NCI-H524 (cell line): ENCODE measurements around the gene RANBP17.
A peak's percentile ranks its signal among the peaks of the same experiment; 100 is the strongest.
"Not testable (repeated sequence)": the region's sequence is repeated elsewhere in the genome, so short reads cannot be mapped to it uniquely, and the experiment has no call there.

Experiments
- DNase-seq, 2 experiments: peaks; one replicate each; lab custom pipeline; 2025; lab: John Stamatoyannopoulos, UW

Gene RANBP17

DNA sequence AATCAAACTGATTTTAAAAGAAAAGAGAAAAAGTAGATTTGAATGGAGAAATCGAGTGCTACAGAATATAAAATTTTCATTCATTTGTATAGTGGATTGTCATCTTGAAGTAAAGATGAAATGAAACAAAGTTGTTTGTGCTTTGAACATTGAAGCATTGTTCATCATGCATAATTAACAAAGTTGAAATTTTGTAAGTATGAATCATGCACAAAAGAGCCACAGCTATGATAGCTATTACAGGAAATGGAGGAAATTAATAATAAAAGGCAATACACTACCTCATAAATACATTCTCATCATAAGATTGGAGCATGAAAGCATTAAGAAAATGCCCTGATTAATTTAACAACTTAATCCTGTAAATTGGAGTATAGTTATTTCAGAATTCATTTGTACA lies 293.8 kb downstream of the RANBP17 start:
- no peak for DNase-seq

DNA sequence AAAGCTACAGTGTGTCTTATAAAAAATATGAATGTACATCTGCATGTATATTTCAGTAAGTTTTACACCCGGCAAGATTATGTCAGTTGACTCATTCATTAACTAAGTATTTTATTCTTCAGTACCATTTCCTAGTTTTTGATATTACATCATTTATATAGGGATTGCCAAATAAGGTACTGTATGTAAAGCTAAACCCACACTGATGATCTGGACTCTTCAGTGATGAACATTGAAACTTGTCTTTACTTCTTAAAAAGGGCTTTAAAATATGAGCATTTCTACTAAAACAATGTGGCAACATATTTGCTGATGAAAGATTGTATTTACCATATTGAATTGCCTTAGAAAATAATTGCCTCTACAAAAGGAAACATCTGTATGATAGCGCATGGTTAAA lies 295.5 kb downstream of the RANBP17 start:
- DNase-seq = no peak

DNA sequence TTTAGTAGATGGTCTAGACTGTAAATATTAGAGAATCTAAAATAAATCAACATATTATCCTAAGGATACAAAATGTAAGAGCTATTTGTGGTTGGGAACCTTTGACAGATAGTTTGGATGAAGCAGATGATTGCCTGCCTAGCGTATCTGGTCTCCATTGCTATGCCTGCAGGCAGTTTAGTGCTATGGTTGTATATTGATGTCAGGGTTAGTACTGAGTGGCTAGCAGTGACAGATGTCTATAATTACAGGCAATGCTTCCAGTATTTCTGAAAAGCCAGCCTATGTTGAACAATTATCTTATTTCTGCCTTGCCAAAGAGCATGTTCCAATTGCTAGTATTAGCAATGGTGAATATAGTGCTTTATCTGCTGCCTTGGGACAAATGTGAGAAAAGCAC lies 296.0 kb downstream of the RANBP17 start:
- peak; percentile 0 to 55 for DNase-seq

DNA sequence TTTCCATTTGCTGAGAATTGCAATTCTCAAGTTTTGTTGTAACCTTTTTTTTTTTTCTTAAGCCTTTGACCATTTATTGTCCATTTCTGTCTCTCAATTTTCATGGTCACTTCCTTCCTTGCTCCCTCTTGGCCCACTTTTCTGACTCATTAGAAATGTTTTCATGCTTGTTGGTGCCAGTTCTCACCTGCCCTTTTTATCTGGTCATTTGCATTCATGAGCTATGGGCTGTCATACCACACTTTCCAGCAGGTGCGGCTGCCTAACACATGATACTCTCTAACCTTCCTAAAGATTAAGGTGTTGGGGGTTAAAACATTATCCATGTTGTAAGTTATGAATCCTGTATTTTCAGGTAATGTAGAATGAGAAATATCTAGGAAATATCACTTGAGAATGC lies 296.8 kb downstream of the RANBP17 start:
- DNase-seq = no peak

GRCh38 chr5:171162165-171162564 lies 300.3 kb downstream of the RANBP17 start:
- DNase-seq = no peak

DNA sequence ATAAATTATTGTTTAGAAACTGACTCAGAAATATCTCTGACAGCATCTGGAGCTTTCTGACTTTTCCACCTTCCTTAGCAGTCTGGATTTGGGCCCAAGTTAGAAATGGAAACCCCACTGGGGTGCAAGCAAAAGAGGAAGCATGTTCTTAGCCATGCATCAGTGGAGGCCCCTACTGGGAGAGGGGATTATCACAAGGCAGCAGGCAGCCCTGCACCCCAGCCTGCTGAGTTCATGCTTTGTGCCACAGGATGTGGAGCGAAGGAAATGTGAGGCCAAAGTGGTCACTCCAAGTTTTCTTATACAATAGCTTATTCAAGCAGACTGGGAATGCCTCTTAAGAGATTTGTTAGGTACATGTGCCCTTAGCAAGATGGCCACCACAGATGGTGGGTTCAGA lies 300.8 kb downstream of the RANBP17 start:
- DNase-seq = peak; percentile 4 to 54

DNA sequence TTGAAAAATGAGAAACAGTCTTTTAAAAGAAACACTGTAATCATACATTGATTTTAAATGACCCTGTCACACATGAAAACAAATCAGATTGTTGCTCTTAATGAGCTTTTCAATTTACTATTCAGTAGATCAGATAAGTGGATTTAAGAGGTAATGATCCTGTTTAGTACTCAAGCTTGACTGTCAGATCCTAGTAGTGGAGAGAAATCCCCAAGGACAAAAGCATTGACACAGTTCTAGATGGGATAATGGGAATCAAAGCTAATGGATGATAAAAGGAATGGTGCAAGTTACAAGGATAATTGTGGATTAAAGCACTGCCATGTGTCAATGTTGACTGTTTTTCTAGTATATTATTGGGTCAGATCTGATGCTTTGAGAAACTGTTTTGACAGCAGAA lies 304.9 kb downstream of the RANBP17 start:
- DNase-seq = peak; percentile 89 to 94

DNA sequence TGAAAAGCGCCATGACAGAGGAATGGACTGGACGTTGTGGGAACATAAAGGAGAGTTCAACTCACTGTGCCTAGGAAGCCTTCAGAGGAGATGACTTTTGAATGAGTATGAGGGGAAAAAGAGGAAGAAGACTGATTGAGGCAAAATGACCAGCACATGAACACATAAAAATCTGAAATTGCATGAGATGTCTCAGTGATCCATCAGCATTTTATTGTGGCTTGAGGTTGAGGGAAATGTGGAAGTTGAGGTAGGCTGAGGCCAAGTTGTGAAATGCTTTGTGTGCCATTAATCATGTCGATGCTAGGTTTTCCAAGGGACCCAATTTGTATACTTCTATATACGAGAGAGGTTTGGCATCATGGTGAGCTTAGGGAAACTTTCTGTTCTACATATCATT lies 306.4 kb downstream of the RANBP17 start:
- DNase-seq = no peak

GRCh38 chr5:171174960-171175359 lies 313.1 kb downstream of the RANBP17 start:
- not testable (repeated sequence) for DNase-seq

- no peak for DNase-seq
These were observed 313.9 kb downstream of the RANBP17 start for GRCh38 chr5:171175746-171176145.

DNA sequence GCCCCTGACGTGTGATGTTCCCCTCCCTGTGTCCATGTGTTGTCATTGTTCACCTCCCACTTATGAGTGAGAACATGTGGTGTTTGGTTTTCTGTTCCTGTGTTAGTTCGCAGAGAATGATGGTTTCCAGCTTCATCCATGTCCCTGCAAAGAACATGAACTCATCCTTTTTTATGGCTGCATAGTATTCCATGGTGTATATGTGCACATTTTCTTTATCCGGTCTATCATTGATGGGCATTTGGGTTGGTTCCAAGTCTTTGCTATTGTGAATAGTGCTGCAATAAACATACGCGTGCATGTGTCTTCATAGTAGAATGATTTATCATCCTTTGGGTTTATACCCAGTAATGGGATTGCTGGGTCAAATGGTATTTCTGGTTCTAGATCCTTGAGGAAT lies 316.4 kb downstream of the RANBP17 start:
- DNase-seq = not testable (repeated sequence)

- DNase-seq = no peak
These were observed 326.2 kb downstream of the RANBP17 start for GRCh38 chr5:171188016-171188415.

GRCh38 chr5:171189442-171189841 lies 327.6 kb downstream of the RANBP17 start:
- DNase-seq = no peak

DNA sequence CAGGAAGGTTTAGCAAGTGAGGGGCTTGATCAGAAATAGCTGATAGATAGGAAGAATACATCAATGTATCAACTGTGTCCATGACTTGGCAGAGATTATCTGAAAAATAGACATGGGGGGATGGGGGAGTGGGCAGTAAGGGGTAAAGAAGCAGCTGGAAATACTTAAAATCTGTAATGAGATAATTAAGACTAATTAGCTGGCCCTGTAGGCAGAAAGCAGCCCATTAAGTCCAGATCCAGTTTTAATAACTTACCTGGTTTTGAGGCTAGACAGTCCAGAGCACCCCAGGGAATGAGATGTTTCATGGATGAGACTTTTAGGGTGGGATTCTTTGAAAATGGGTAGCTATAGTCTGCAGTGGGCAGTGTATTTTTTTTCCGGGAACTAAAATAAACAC lies 330.3 kb downstream of the RANBP17 start:
- DNase-seq = no peak

DNA sequence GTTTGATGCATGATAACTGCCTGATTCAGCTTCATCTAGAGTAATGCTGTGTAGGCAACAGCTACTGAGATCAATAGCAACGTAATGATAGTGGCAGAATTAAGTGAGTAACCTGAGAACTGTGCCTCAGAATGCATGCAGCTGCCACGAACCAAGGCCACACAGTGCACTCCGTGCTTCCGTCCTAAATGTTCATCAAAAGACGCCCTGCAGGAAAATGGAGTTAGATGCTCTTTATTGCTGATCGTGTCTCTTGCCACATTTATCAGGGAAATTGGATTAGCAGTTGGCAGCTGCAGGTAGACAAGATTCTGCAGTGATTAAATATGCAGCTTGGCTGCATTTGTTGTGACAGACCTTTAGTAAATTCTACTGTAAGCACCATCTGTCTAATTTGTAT lies 339.5 kb downstream of the RANBP17 start:
- peak; percentile 92 to 95 for DNase-seq

DNA sequence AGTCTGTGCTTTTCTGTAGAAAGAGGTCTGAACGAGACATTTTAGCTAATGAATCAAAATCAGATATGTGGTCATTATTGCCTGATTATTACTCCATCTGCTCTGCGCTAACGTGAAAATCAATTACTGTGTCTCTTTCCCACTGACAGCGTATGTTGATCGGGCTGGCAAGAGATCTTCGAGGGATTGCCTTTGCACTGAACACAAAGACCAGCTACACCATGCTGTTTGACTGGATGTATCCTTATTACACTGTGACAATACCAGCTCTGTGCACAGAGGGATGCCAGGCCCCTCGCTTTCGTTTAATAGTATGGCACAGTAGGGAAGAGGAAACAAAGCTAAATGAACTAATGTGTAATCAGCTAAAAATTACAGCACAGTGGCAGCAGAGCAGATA lies 343.6 kb downstream of the RANBP17 start:
- no peak for DNase-seq

GRCh38 chr5:171207256-171207847 lies 345.5 kb downstream of the RANBP17 start:
- peak in 1 of 2 experiments; percentile 57 for DNase-seq

DNA sequence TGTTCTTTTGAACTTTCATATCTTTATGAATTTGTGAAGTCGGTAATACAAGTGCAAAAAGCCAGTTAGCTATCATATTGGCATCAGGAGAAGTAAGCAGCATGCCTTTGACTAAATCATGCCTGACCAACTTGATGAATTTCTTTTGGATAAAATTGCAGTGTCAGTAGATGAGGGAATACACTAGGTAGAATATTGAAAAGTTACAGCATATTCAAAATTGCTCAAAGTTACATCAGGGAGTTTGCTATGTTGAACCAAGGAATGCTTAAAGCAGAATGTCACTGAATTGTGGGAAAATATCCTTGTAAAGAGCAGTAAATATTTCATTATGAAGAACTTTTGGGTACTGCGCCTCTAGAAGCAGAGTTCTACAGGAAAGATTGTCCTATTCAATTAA lies 360.1 kb downstream of the RANBP17 start:
- no peak for DNase-seq

DNA sequence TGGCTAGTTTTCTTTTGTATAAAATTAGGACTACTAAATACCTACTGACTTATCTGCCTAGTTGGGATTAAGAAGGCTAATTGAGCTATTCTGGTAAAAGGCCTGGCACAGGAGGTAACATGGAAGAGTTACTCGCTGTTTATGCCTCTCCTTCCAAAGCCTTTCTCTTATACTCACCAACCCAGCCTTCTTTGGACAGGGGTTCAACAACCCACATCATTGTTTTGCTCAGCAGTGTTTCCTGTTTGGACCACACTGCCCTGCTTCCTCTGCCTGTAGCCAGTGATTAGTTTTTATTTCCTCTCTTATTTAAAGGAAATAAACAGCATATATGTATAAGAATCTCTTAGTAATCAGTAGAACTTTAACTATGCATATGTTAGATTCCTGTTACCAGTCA lies 362.1 kb downstream of the RANBP17 start:
- no peak for DNase-seq

GRCh38 chr5:171226096-171226754 lies 364.4 kb downstream of the RANBP17 start:
- DNase-seq = no peak

- no peak for DNase-seq
These were observed 365.0 kb downstream of the RANBP17 start for GRCh38 chr5:171226864-171227263.

DNA sequence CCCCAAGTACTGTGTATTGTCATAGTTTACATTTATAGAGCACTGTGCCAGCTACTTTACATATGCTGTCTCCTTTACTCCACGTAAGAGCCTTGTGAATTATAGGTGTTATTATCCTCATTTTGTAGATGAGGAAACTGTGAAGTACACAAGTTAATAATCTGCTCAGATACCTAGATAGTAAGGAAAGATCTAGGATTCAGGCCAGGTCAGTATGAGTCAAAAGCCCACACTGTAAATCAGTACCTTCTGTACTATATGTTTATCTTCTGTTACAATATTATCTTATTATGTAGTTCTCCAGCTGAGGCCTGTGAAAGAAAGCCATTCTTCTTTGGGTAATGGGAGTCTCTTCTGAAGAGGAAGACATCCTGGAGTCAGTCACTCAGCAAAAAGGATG lies 374.8 kb downstream of the RANBP17 start:
- no peak for DNase-seq

GRCh38 chr5:171242521-171242920 lies 380.7 kb downstream of the RANBP17 start:
- DNase-seq = no peak

- DNase-seq = no peak
These were observed 384.4 kb downstream of the RANBP17 start for GRCh38 chr5:171246231-171246630.
